Measurements from ENCODE around the gene GNAO1.

DNA sequence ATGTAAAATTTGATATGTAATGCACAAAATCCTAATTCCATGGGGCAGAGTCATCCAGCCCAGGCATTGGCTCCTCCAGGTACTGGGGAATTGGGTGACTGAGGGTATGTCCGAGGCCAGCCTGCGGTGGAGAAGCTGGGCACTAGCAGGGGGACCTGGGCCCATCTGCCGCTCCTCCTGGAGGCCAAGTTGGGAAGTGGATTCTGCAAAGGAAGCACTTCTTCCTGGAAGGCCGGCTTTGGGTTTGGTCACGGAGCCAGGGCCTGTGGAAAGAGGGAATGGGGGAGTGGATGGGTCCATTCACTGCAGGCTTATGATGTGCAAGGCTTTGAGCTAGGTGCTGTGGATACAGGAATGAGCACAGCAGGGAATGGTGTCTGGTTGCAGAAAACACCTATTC, 85.8 kb downstream of the GNAO1 start:
- TF ChIP-seq, protein P1, sequence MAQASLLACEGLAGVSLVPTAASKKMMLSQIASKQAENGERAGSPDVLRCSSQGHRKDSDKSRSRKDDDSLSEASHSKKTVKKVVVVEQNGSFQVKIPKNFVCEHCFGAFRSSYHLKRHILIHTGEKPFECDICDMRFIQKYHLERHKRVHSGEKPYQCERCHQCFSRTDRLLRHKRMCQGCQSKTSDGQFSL (CRISPR knock-in tag; IDR thresholded peaks at IDR 0.05) = no peak
- TF ChIP-seq, protein P1 (tag; IDR thresholded peaks at IDR 0.05) = no peak
- TF ChIP-seq FIP1L1 (IDR thresholded peaks at IDR 0.05; ENCODE audit: low read depth, low read length, poor library complexity, severe bottlenecking) (no peak), STAT5A (IDR thresholded peaks at IDR 0.05; ENCODE audit: borderline replicate concordance, low read length) (no peak)
